CD4-positive, alpha-beta memory T cell (primary cell): Measurements from ENCODE around the gene GPR173. TPM values are rescaled to one million over a fixed set of nuclear protein-coding genes. Genes with fewer than 3 reads are reported as not detected.

Experiments
- CTCF ChIA-PET: fragments of 350-600 bp; sonication (Branson Sonifier 250); formaldehyde crosslinking; loops from one replicate; lab custom pipeline; 2021; ENCODE audit warnings: inconsistent platforms; ENCODE audit not compliant: partially characterized antibody; lab: Charles Lee
- POLR2A ChIA-PET: fragments of 350-600 bp; sonication (Branson Sonifier 250); formaldehyde crosslinking; loops from one replicate; lab custom pipeline; 2021; ENCODE audit not compliant: partially characterized antibody; lab: Charles Lee
- DNase-seq, 5 donors: peaks; one replicate each; pipeline versions ENCODE4 v3.0.0 to v3.0.0-alpha.2; 2020 to 2022; ENCODE audit warnings: mixed read lengths in 1 of 5
- H3K27ac ChIP-seq: one replicate; pipeline ENCODE4 v1.7.0; 2013; ENCODE audit warnings: low read depth, low read length
- H3K27me3 ChIP-seq: 2 replicates; pipeline ENCODE4 v1.7.0; 2013; ENCODE audit warnings: mild to moderate bottlenecking, low read length, moderate library complexity; ENCODE audit not compliant: insufficient read depth
- H3K36me3 ChIP-seq: 2 replicates; pipeline ENCODE4 v1.7.0; 2013; ENCODE audit warnings: mild to moderate bottlenecking, low read length, moderate library complexity; ENCODE audit not compliant: insufficient read depth
- H3K4me1 ChIP-seq: 2 replicates; pipeline ENCODE4 v1.7.0; 2013; ENCODE audit warnings: mild to moderate bottlenecking, low read length, moderate library complexity; ENCODE audit not compliant: insufficient read depth
- H3K4me3 ChIP-seq, 2 donors: one replicate each; pipeline ENCODE4 v1.7.0; 2013; ENCODE audit warnings: low read length in 2 of 2, mild to moderate bottlenecking in 1 of 2
- H3K9me3 ChIP-seq, 2 donors: one replicate each; pipeline ENCODE4 v1.7.0; 2013; ENCODE audit warnings: low read length in 2 of 2, control low read depth in 1 of 2; ENCODE audit not compliant: control insufficient read depth in 1 of 2
- H3K27ac Mint-ChIP-seq, 7 donors: one replicate each; pipeline ENCODE4 v1.8.0; 2020 to 2021; ENCODE audit warnings: mixed read lengths in 7 of 7, mild to moderate bottlenecking in 6 of 7, inconsistent platforms in 3 of 7, moderate library complexity in 3 of 7
- H3K27me3 Mint-ChIP-seq, 2 donors: one replicate each; pipeline ENCODE4 v1.8.0; 2020 to 2021; ENCODE audit warnings: mixed read lengths in 2 of 2
- H3K36me3 Mint-ChIP-seq, 2 donors: one replicate each; pipeline ENCODE4 v1.8.0; 2020 to 2021; ENCODE audit warnings: mixed read lengths in 2 of 2, inconsistent platforms in 1 of 2, mild to moderate bottlenecking in 1 of 2
- H3K4me1 Mint-ChIP-seq, 4 donors: one replicate each; pipeline ENCODE4 v1.8.0; 2020 to 2021; ENCODE audit warnings: mixed read lengths in 4 of 4, mild to moderate bottlenecking in 1 of 4
- H3K4me3 Mint-ChIP-seq, 8 donors: one replicate each; pipeline ENCODE4 v1.8.0; 2020 to 2021; ENCODE audit warnings: mixed read lengths in 8 of 8, mild to moderate bottlenecking in 7 of 8, moderate library complexity in 6 of 8, inconsistent platforms in 3 of 8
- H3K9me3 Mint-ChIP-seq, 8 donors: one replicate each; pipeline ENCODE4 v1.8.0; 2020 to 2021; ENCODE audit warnings: mixed read lengths in 8 of 8, mild to moderate bottlenecking in 5 of 8, inconsistent platforms in 3 of 8, moderate library complexity in 1 of 8
- intact Hi-C: fragments of 100-400 bp; cut with micrococcal nuclease; formaldehyde crosslinking; loops from one replicate; pipeline ENCODE4 v1.15.1; 2023
- polyA plus RNA-seq, 2 donors: library from polyadenylated mRNA; unstranded; fragments of 300-500 nt; fragmentation: Illumina TruSeq; gene quantifications; one replicate each; pipeline ENCODE4 v1.2.3, GENCODE V29; 2021
- total RNA-seq, 2 experiments: library from RNA; stranded (reverse); gene quantifications; one replicate each; pipeline ENCODE4 v1.2.3, GENCODE V29; 2021

The GPR173 gene
- total and polyA plus RNA-seq, 4 experiments from 2014 or later: not detected

GRCh38 chrX:53039236-53039635, 9.4 kb upstream of the GPR173 start:
- H3K9me3 Mint-ChIP-seq: peaks cover 0 to 2% (median 0%) of the 10 kb centered on the region in 8 donors
- Histone ChIP-seq H3K36me3 (no peaks in the 10 kb centered on the region), H3K27me3 (no peaks in the 10 kb centered on the region), H3K4me3 (no peak overlapping the region), H3K27ac (no peak overlapping the region), H3K4me1 (no peaks in the 10 kb centered on the region), H3K9me3 (no peaks in the 10 kb centered on the region)
- H3K27ac Mint-ChIP-seq: no peak overlapping the region
- H3K4me3 Mint-ChIP-seq: no peak overlapping the region
- no peak for DNase-seq
- POLR2A ChIA-PET: no interaction called here
- H3K4me1 Mint-ChIP-seq: no peaks in the 10 kb centered on the region
- H3K36me3 Mint-ChIP-seq: no peaks in the 10 kb centered on the region
- peaks cover 2 to 4% of the 10 kb centered on the region in 2 donors for H3K27me3 Mint-ChIP-seq
- intact Hi-C loops: no loop called here
- CTCF ChIA-PET: no interaction called here

- intact Hi-C loops: no loop called here
- H3K4me3 Mint-ChIP-seq: no peak overlapping the region
- H3K27ac Mint-ChIP-seq: no peak overlapping the region
Measured at GRCh38 chrX:53044995-53045394, 3.6 kb upstream of the GPR173 start.

GRCh38 chrX:53047228-53047627, 1.4 kb upstream of the GPR173 start:
- Mint-ChIP-seq H3K27me3 (peaks cover 2 to 4% of the 10 kb centered on the region in 2 donors), H3K36me3 (no peaks in the 10 kb centered on the region), H3K9me3 (no peaks in the 10 kb centered on the region), H3K27ac (no peak overlapping the region), H3K4me3 (no peak overlapping the region), H3K4me1 (peaks cover 0 to 2% (median 0%) of the 10 kb centered on the region in 4 donors)
- Histone ChIP-seq H3K9me3 (no peaks in the 10 kb centered on the region), H3K4me3 (no peak overlapping the region), H3K36me3 (no peaks in the 10 kb centered on the region), H3K27me3 (no peaks in the 10 kb centered on the region), H3K27ac (no peak overlapping the region), H3K4me1 (no peaks in the 10 kb centered on the region)
- no peak for DNase-seq
- intact Hi-C loops: no loop called here
- ChIA-PET POLR2A (no interaction called here), CTCF (no interaction called here)

More at GRCh38 chrX:53044995-53045394, 3.6 kb upstream of the GPR173 start:
- no peak overlapping the region for H3K4me3 ChIP-seq
- Mint-ChIP-seq H3K4me1 (peaks cover 0 to 2% (median 0%) of the 10 kb centered on the region in 4 donors), H3K9me3 (no peaks in the 10 kb centered on the region), H3K36me3 (no peaks in the 10 kb centered on the region), H3K27me3 (peaks cover 0 to 1% of the 10 kb centered on the region in 2 donors)
- CTCF ChIA-PET: no interaction called here
- H3K27me3 ChIP-seq: no peaks in the 10 kb centered on the region
- no peak for DNase-seq
- no peaks in the 10 kb centered on the region for H3K36me3 ChIP-seq
- no peaks in the 10 kb centered on the region for H3K9me3 ChIP-seq
- POLR2A ChIA-PET: no interaction called here
- no peaks in the 10 kb centered on the region for H3K4me1 ChIP-seq
- no peak overlapping the region for H3K27ac ChIP-seq

GRCh38 chrX:53049127-53049517, 533 bp downstream of the GPR173 start:
- ChIA-PET POLR2A (no interaction called here), CTCF (no interaction called here)
- Mint-ChIP-seq H3K27me3 (peaks cover 2 to 4% of the 10 kb centered on the region in 2 donors), H3K27ac (no peak overlapping the region), H3K9me3 (no peaks in the 10 kb centered on the region), H3K36me3 (no peaks in the 10 kb centered on the region), H3K4me1 (peaks cover 0 to 5% (median 2%) of the 10 kb centered on the region in 4 donors), H3K4me3 (no peak overlapping the region)
- H3K4me3 ChIP-seq: no peak overlapping the region
- no peak for DNase-seq
- no peaks in the 10 kb centered on the region for H3K9me3 ChIP-seq
- no peak overlapping the region for H3K27ac ChIP-seq
- no peaks in the 10 kb centered on the region for H3K36me3 ChIP-seq
- intact Hi-C loops: no loop called here
- H3K27me3 ChIP-seq: no peaks in the 10 kb centered on the region
- H3K4me1 ChIP-seq: peaks cover 4% of the 10 kb centered on the region

- H3K4me3 ChIP-seq: no peak overlapping the region
- H3K27me3 Mint-ChIP-seq: peaks cover 2 to 4% of the 10 kb centered on the region in 2 donors
- H3K27ac ChIP-seq: no peak overlapping the region
- no peak overlapping the region for H3K4me3 Mint-ChIP-seq
- H3K4me1 ChIP-seq: peaks cover 10% of the 10 kb centered on the region
- DNase-seq: no peak
- ChIA-PET POLR2A (no interaction called here), CTCF (no interaction called here)
- H3K9me3 Mint-ChIP-seq: no peaks in the 10 kb centered on the region
- peaks cover 0 to 5% (median 2%) of the 10 kb centered on the region in 4 donors for H3K4me1 Mint-ChIP-seq
- H3K36me3 Mint-ChIP-seq: no peaks in the 10 kb centered on the region
- no peaks in the 10 kb centered on the region for H3K36me3 ChIP-seq
- H3K9me3 ChIP-seq: no peaks in the 10 kb centered on the region
- intact Hi-C loops: no loop called here
- H3K27me3 ChIP-seq: no peaks in the 10 kb centered on the region
- H3K27ac Mint-ChIP-seq: no peak overlapping the region
Measured at GRCh38 chrX:53050841-53051240, 2.3 kb downstream of the GPR173 start.

GRCh38 chrX:53055244-53055849, 6.8 kb downstream of the GPR173 start:
- Mint-ChIP-seq H3K36me3 (no peaks in the 10 kb centered on the region), H3K4me3 (no peak overlapping the region), H3K27ac (no peak overlapping the region), H3K9me3 (no peaks in the 10 kb centered on the region), H3K27me3 (peaks cover 2% of the 10 kb centered on the region in 2 donors), H3K4me1 (peaks cover 0 to 3% (median 2%) of the 10 kb centered on the region in 4 donors)
- no peak for DNase-seq
- Histone ChIP-seq H3K4me1 (peaks cover 10% of the 10 kb centered on the region), H3K27me3 (no peaks in the 10 kb centered on the region), H3K4me3 (no peak overlapping the region), H3K9me3 (no peaks in the 10 kb centered on the region), H3K27ac (no peak overlapping the region), H3K36me3 (no peaks in the 10 kb centered on the region)
- ChIA-PET POLR2A (no interaction called here), CTCF (no interaction called here)
- intact Hi-C loops: no loop called here

- H3K4me1 ChIP-seq: peaks cover 10% of the 10 kb centered on the region
- CTCF ChIA-PET: no interaction called here
- H3K9me3 ChIP-seq: no peaks in the 10 kb centered on the region
- no peaks in the 10 kb centered on the region for H3K27me3 ChIP-seq
- Mint-ChIP-seq H3K4me1 (peaks cover 0 to 3% (median 2%) of the 10 kb centered on the region in 4 donors), H3K27me3 (no peaks in the 10 kb centered on the region), H3K4me3 (no peak overlapping the region), H3K27ac (no peak overlapping the region), H3K36me3 (no peaks in the 10 kb centered on the region), H3K9me3 (no peaks in the 10 kb centered on the region)
- H3K27ac ChIP-seq: no peak overlapping the region
- no peak for DNase-seq
- H3K4me3 ChIP-seq: no peak overlapping the region
- intact Hi-C loops: no loop called here
- H3K36me3 ChIP-seq: no peaks in the 10 kb centered on the region
- POLR2A ChIA-PET: no interaction called here
Measured at GRCh38 chrX:53056292-53056691, 7.7 kb downstream of the GPR173 start.
